Esophagus muscularis mucosa (tissue), 4 donors: ENCODE measurements around the gene PREX1. TPM values are rescaled to one million over a fixed set of nuclear protein-coding genes. Genes with fewer than 3 reads are reported as not detected.
"Not testable (repeated sequence)": the region's sequence is repeated elsewhere in the genome, so short reads cannot be mapped to it uniquely, and the experiment has no call there.

Source experiments
- DNase-seq: peaks from one replicate; pipeline ENCODE4 v3.0.0-alpha.2; 2017; ENCODE audit errors: extremely low spot score
- H3K27ac ChIP-seq, 4 donors: fragments of 200-600 bp; sonication (generic); replicated peaks in 1 of 4; 1 replicate in 3 of 4; 2 replicates in 1 of 4; pipeline ENCODE4 v1.5.1; 2016 to 2019; ENCODE audit warnings: mild to moderate bottlenecking in 1 of 4
- H3K27me3 ChIP-seq, 4 donors: fragments of 200-600 bp; sonication (generic); one replicate each; pipeline versions ENCODE4 v1.5.1 to v1.6.0; 2016 to 2019
- H3K36me3 ChIP-seq, 4 donors: fragments of 200-600 bp; sonication (generic); one replicate each; pipeline ENCODE4 v1.5.1; 2016 to 2019
- H3K4me1 ChIP-seq, 4 donors: fragments of 200-600 bp; sonication (generic); one replicate each; pipeline ENCODE4 v1.5.1; 2016 to 2019
- H3K4me3 ChIP-seq, 4 donors: fragments of 200-600 bp; sonication (generic); 1 replicate in 2 of 4; 2 replicates in 2 of 4; pipeline ENCODE4 v1.5.1; 2016 to 2019; ENCODE audit warnings: mild to moderate bottlenecking in 4 of 4, moderate library complexity in 1 of 4
- H3K9me3 ChIP-seq, 4 donors: fragments of 200-600 bp; sonication (generic); 1 replicate in 3 of 4; 2 replicates in 1 of 4; pipeline ENCODE4 v1.5.1; 2016 to 2019
- CTCF ChIP-seq, 3 experiments: fragments of 200-600 bp in 2 of 3; fragments of 450-650 bp in 1 of 3; sonication (generic) in 2 of 3; IDR thresholded peaks; one replicate each; pipeline ENCODE4 v1.5.1; 2017 to 2019; ENCODE audit warnings: antibody characterized with exemption in 3 of 3, mild to moderate bottlenecking in 2 of 3, moderate library complexity in 1 of 3
- EP300 ChIP-seq: sonication (generic); formaldehyde crosslinking; IDR thresholded peaks from one replicate; pipeline ENCODE4 v1.6.1; 2017; ENCODE audit warnings: antibody characterized with exemption
- POLR2A ChIP-seq: fragments of 450-650 bp; IDR thresholded peaks from one replicate; pipeline ENCODE4 v1.6.1; 2017; ENCODE audit warnings: antibody characterized with exemption, moderate library complexity, mild to moderate bottlenecking, low read depth
- POLR2AphosphoS5 ChIP-seq, 2 donors: sonication (generic); formaldehyde crosslinking; IDR thresholded peaks; one replicate each; pipeline ENCODE4 v1.6.1; 2017; ENCODE audit warnings: antibody characterized with exemption in 2 of 2
- WGBS: methylation state at CpG from one replicate; pipeline ENCODE4 v1.1.5; 2018; 5-methylcytosine and 5-hydroxymethylcytosine counted together
- intact Hi-C: fragments of 100-400 bp; cut with DNase I; formaldehyde crosslinking; loops from one replicate; pipeline ENCODE4 v1.15.1; 2023
- total RNA-seq, 4 donors: library from RNA; depleted of rRNA; stranded (reverse); fragments of >200 nt; gene quantifications; one replicate each; pipeline versions ENCODE4 v1.1.0 to v1.2.1, GENCODE V29; 2016

The PREX1 gene
- total RNA-seq, 4 donors from 2014 or later, result 20.8 to 37.1 (median 24.3) TPM

- peaks cover 0 to 7% (median 3%) of the 10 kb centered on the region in 4 donors for H3K9me3 ChIP-seq
- H3K4me1 ChIP-seq, result peaks cover 0 to 24% (median 11%) of the 10 kb centered on the region in 4 donors
- no peaks in the 10 kb centered on the region for H3K27me3 ChIP-seq
- 95% methylated on average over 2 of the region's 2 CpGs for WGBS
- intact Hi-C loops, result no loop called here
- H3K36me3 ChIP-seq, result no peaks in the 10 kb centered on the region
- no peak overlapping the region for H3K4me3 ChIP-seq
- no peak overlapping the region for H3K27ac ChIP-seq
- no peak for DNase-seq
- no peak for TF ChIP-seq CTCF (IDR thresholded peaks at IDR 0.05)
- TF ChIP-seq POLR2AphosphoS5 (IDR thresholded peaks at IDR 0.05), result no peak
Measured at GRCh38 chr20:48779435-48779834, 48.4 kb downstream of the PREX1 start.

- 91% methylated on average over 4 of the region's 4 CpGs for WGBS
Measured at GRCh38 chr20:48777821-48778220, 50.0 kb downstream of the PREX1 start.

DNA sequence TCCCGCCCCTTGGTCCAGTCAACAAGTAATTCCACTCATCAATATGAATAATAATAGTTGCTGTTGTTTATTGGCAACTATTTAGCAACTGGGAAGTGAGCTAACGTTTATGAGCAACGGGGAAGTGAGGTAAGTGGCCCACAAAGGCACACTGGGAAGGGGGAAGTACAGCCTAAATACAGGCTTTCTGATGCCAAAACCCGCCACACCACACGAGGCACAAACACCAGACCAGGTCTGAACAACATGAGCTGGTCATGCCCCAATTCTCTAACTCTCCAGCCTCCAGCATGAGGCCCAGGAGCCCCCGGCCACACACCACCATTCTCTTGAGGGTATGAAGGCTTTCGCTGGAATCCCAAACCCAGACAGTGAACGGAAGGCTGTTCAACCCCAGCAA lies 50.8 kb downstream of the PREX1 start:
- no peak for DNase-seq

More at GRCh38 chr20:48777821-48778220, 50.0 kb downstream of the PREX1 start:
- Histone ChIP-seq H3K27ac (no peak overlapping the region), H3K4me1 (peaks cover 0 to 24% (median 10%) of the 10 kb centered on the region in 4 donors), H3K36me3 (no peaks in the 10 kb centered on the region), H3K27me3 (no peaks in the 10 kb centered on the region), H3K4me3 (no peak overlapping the region), H3K9me3 (peaks cover 0 to 7% (median 3%) of the 10 kb centered on the region in 4 donors)
- no peak for DNase-seq
- TF ChIP-seq POLR2A, result no peak
- TF ChIP-seq CTCF (IDR thresholded peaks at IDR 0.05), result no peak
- no peak for TF ChIP-seq POLR2AphosphoS5 (IDR thresholded peaks at IDR 0.05)
- TF ChIP-seq EP300, result no peak
- intact Hi-C loops, result no loop called here

DNA sequence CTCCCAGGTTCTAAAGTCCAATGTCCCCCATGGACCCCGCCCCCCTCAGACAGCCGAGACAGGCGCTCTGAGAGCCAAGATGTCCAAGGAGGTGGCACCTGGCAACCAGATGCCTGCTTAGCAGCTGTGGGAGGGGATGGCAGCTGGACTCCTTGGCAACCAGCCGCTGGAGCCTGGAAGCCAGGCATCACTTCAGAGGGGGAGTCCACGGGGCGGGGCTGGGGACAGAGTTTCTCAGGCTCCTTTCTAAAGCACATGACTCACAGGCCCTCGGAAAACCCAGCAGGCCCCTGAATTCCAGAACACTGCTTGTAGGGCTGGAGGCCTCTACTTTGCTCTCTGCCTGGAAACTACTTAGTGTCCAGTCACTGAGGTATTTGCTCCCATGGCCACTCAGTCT lies 51.5 kb downstream of the PREX1 start:
- DNase-seq, result no peak
- no peaks in the 10 kb centered on the region for H3K36me3 ChIP-seq
- H3K27me3 ChIP-seq, result no peaks in the 10 kb centered on the region
- TF ChIP-seq POLR2A (no peak), CTCF (IDR thresholded peaks at IDR 0.05) (no peak), POLR2AphosphoS5 (IDR thresholded peaks at IDR 0.05) (no peak), EP300 (no peak)
- no peak overlapping the region for H3K4me3 ChIP-seq
- peaks cover 0 to 36% (median 14%) of the 10 kb centered on the region in 4 donors for H3K4me1 ChIP-seq
- H3K9me3 ChIP-seq, result peaks cover 0 to 7% (median 3%) of the 10 kb centered on the region in 4 donors
- intact Hi-C loops, result no loop called here
- 83% methylated on average over 1 of the region's 7 CpGs for WGBS
- peak overlapping the region in 1 of 4 donors; percentile 0 for H3K27ac ChIP-seq

More for the DNA sequence above, 50.8 kb downstream of the PREX1 start:
- Histone ChIP-seq H3K4me3 (no peak overlapping the region), H3K27me3 (no peaks in the 10 kb centered on the region), H3K4me1 (peaks cover 0 to 31% (median 11%) of the 10 kb centered on the region in 4 donors), H3K27ac (no peak overlapping the region), H3K36me3 (no peaks in the 10 kb centered on the region), H3K9me3 (peaks cover 0 to 7% (median 3%) of the 10 kb centered on the region in 4 donors)
- TF ChIP-seq POLR2A (no peak), EP300 (no peak), CTCF (IDR thresholded peaks at IDR 0.05) (no peak), POLR2AphosphoS5 (IDR thresholded peaks at IDR 0.05) (no peak)
- WGBS, result 75% methylated on average over 7 of the region's 8 CpGs
- intact Hi-C loops, result no loop called here

DNA sequence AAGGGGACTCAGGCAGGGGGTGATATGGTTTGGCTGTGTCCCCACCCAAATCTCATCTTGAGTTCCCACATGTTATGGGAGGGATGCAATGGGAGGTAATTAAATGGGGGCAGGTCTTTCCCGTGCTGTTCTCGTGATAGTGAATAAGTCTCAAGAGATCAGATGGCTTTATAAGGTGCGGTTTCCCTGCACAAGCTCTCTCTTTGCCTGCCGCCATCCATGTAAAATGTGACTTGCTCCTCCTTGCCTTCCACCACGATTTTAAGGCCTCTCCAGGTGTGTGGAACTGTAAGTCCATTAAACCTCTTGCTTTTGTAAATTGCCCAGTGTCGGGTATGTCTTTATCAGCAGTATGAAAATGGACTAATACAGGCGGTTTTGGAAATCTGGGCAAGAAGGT lies 52.3 kb downstream of the PREX1 start:
- peaks cover 0 to 42% (median 17%) of the 10 kb centered on the region in 4 donors for H3K4me1 ChIP-seq
- 95% methylated on average over 7 of the region's 7 CpGs for WGBS
- not testable (repeated sequence) for H3K4me3 ChIP-seq

More for the DNA sequence above, 52.3 kb downstream of the PREX1 start:
- DNase-seq, intact Hi-C loops, H3K27me3 ChIP-seq, H3K27ac ChIP-seq, H3K36me3 ChIP-seq, H3K9me3 ChIP-seq: not testable (repeated sequence)
